ENCODE measurements around the gene SNX13. TPM values are rescaled to one million over a fixed set of nuclear protein-coding genes. Genes with fewer than 3 reads are reported as not detected.

The SNX13 gene
- total and polyA plus RNA-seq, 2 donors (not counting 1 experiment from before 2014, with no cell fraction given), result 6.5 to 58.1 TPM

GRCh38 chr7:17830206-17830605 is 110.1 kb downstream of the SNX13 start:
- WGBS (ENCODE audit: insufficient coverage), result no CpG with 5 or more reads among the region's 1 CpG
- TF ChIP-seq EZH2 (IDR thresholded peaks at IDR 0.05; ENCODE audit: borderline replicate concordance, insufficient read depth, low read depth, low read length, poor library complexity, severe bottlenecking), result no peak
- TF ChIP-seq, protein P1, sequence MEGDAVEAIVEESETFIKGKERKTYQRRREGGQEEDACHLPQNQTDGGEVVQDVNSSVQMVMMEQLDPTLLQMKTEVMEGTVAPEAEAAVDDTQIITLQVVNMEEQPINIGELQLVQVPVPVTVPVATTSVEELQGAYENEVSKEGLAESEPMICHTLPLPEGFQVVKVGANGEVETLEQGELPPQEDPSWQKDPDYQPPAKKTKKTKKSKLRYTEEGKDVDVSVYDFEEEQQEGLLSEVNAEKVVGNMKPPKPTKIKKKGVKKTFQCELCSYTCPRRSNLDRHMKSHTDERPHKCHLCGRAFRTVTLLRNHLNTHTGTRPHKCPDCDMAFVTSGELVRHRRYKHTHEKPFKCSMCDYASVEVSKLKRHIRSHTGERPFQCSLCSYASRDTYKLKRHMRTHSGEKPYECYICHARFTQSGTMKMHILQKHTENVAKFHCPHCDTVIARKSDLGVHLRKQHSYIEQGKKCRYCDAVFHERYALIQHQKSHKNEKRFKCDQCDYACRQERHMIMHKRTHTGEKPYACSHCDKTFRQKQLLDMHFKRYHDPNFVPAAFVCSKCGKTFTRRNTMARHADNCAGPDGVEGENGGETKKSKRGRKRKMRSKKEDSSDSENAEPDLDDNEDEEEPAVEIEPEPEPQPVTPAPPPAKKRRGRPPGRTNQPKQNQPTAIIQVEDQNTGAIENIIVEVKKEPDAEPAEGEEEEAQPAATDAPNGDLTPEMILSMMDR (IDR thresholded peaks at IDR 0.05), result no peak
- ATAC-seq (ENCODE audit: low read depth), result no peak
- Histone ChIP-seq H3K27ac (ENCODE audit: low read length in 2 of 2) (no peak overlapping the region), H3K4me2 (replicated peaks; ENCODE audit: low read depth, low read length, poor library complexity, severe bottlenecking) (no peak overlapping the region), H3K36me3 (replicated peaks in 1 of 2; ENCODE audit: control extremely low read depth in 1 of 2, control insufficient read depth in 1 of 2, extremely low read depth in 1 of 2, insufficient read depth in 2 of 2, low read length in 1 of 2) (peaks cover 10 to 11% of the 10 kb centered on the region in 2 experiments), H2AFZ (ENCODE audit: insufficient read depth, low read depth, low read length, poor library complexity, severe bottlenecking) (no peak overlapping the region), H3K79me2 (ENCODE audit: control insufficient read depth, insufficient read depth, low read length) (no peaks in the 10 kb centered on the region), H3K9ac (ENCODE audit: low read length) (no peak overlapping the region), H3K9me3 (ENCODE audit: control extremely low read depth in 1 of 3, control insufficient read depth in 2 of 3, insufficient read depth in 1 of 3, low read length in 2 of 3) (no peaks in the 10 kb centered on the region), H4K20me1 (ENCODE audit: control insufficient read depth, insufficient read depth, low read length, poor library complexity, severe bottlenecking) (no peaks in the 10 kb centered on the region), H3K27me3 (replicated peaks in 1 of 4; ENCODE audit: control extremely low read depth in 1 of 4, control insufficient read depth in 3 of 4, insufficient read depth in 4 of 4, low read length in 3 of 4) (no peaks in the 10 kb centered on the region), H3K4me3 (ENCODE audit: control extremely low read depth in 1 of 5, extremely low read depth in 1 of 5, insufficient read depth in 1 of 5, low read depth in 2 of 5, low read length in 4 of 5) (no peak overlapping the region), H3K4me1 (ENCODE audit: control insufficient read depth in 2 of 2, insufficient read depth in 2 of 2, low read length in 2 of 2) (no peaks in the 10 kb centered on the region)
- H3K9me3 Mint-ChIP-seq (ENCODE audit: insufficient read depth), result no peaks in the 10 kb centered on the region
- POLR2A ChIA-PET, result no interaction called here
- intact Hi-C loops (cut with micrococcal nuclease), result no loop called here
- H3K27me3 Mint-ChIP-seq, result no peaks in the 10 kb centered on the region
- H3K4me1 Mint-ChIP-seq, result no peaks in the 10 kb centered on the region
- CTCF ChIA-PET, result interaction anchor here (0.6 kb wide), 1 partner anchor 515 kb away, joined by 3 read pairs; no protein-coding TSS in a partner anchor
- DNase-seq, result no peak
- no peak overlapping the region for H3K27ac Mint-ChIP-seq
- no peak overlapping the region for H3K4me3 Mint-ChIP-seq

DNA sequence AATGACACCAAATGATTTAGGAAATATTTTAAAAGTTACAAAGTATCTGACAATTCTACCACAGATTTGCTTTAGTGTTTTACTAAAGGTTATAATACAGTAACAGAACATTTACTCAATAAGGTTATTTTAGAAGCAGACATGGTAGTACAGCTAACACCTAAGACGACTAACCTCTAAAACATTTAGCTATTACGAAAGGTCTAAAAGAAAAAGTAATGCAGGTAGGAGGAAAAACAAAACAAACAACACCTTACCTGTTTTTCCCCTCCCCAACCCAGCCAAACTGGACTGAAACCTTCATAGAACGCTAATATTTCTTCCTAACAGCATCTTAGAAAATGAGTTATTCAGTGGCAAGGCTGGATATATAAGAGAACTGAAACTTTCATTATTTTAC is 111.3 kb downstream of the SNX13 start:
- no peak overlapping the region for H2AFZ ChIP-seq (ENCODE audit: insufficient read depth, low read depth, low read length, poor library complexity, severe bottlenecking)
- WGBS (ENCODE audit: insufficient coverage), result no CpG with 5 or more reads among the region's 3 CpGs
- no peak overlapping the region for H3K4me3 ChIP-seq (ENCODE audit: control extremely low read depth in 1 of 5, extremely low read depth in 1 of 5, insufficient read depth in 1 of 5, low read depth in 2 of 5, low read length in 4 of 5)
- H3K79me2 ChIP-seq (ENCODE audit: control insufficient read depth, insufficient read depth, low read length), result no peaks in the 10 kb centered on the region
- H3K4me1 ChIP-seq (ENCODE audit: control insufficient read depth in 2 of 2, insufficient read depth in 2 of 2, low read length in 2 of 2), result no peaks in the 10 kb centered on the region
- ChIA-PET CTCF (no interaction called here), POLR2A (no interaction called here)
- no peak overlapping the region for H3K27ac ChIP-seq (ENCODE audit: low read length in 2 of 2)
- H4K20me1 ChIP-seq (ENCODE audit: control insufficient read depth, insufficient read depth, low read length, poor library complexity, severe bottlenecking), result no peaks in the 10 kb centered on the region
- Mint-ChIP-seq H3K9me3 (ENCODE audit: insufficient read depth) (no peaks in the 10 kb centered on the region), H3K27me3 (no peaks in the 10 kb centered on the region), H3K4me3 (no peak overlapping the region), H3K4me1 (no peaks in the 10 kb centered on the region), H3K27ac (no peak overlapping the region)
- H3K4me2 ChIP-seq (replicated peaks; ENCODE audit: low read depth, low read length, poor library complexity, severe bottlenecking), result no peak overlapping the region
- ATAC-seq (ENCODE audit: low read depth) (no peak), DNase-seq (no peak)
- TF ChIP-seq EZH2 (IDR thresholded peaks at IDR 0.05; ENCODE audit: borderline replicate concordance, insufficient read depth, low read depth, low read length, poor library complexity, severe bottlenecking), result no peak
- TF ChIP-seq, protein P1 (IDR thresholded peaks at IDR 0.05), result no peak
- H3K9ac ChIP-seq (ENCODE audit: low read length), result no peak overlapping the region
- H3K9me3 ChIP-seq (ENCODE audit: control extremely low read depth in 1 of 3, control insufficient read depth in 2 of 3, insufficient read depth in 1 of 3, low read length in 2 of 3), result no peaks in the 10 kb centered on the region
- intact Hi-C loops (cut with micrococcal nuclease), result no loop called here
- H3K27me3 ChIP-seq (replicated peaks in 1 of 4; ENCODE audit: control extremely low read depth in 1 of 4, control insufficient read depth in 3 of 4, insufficient read depth in 4 of 4, low read length in 3 of 4), result no peaks in the 10 kb centered on the region
- H3K36me3 ChIP-seq (replicated peaks in 1 of 2; ENCODE audit: control extremely low read depth in 1 of 2, control insufficient read depth in 1 of 2, extremely low read depth in 1 of 2, insufficient read depth in 2 of 2, low read length in 1 of 2), result peaks cover 11 to 12% of the 10 kb centered on the region in 2 experiments
